ENCODE data around the gene GCN1. TPM values are rescaled to one million over a fixed set of nuclear protein-coding genes. Genes with fewer than 3 reads are reported as not detected.
"Not testable (repeated sequence)": the region's sequence is repeated elsewhere in the genome, so short reads cannot be mapped to it uniquely, and the experiment has no call there.

Gene GCN1
- total RNA-seq, 1 donor from 2014 or later = 36.0 TPM

GRCh38 chr12:120204171-120204570 is 9.7 kb upstream of the GCN1 start:
- H3K27me3 ChIP-seq (ENCODE audit: low read depth) = no peaks in the 10 kb centered on the region
- peaks cover 27% of the 10 kb centered on the region for H3K4me1 ChIP-seq
- no peak overlapping the region for H3K4me3 ChIP-seq
- H3K27ac ChIP-seq (replicated peaks) = no peak overlapping the region
- no peak for TF ChIP-seq CTCF (IDR thresholded peaks at IDR 0.05; ENCODE audit: borderline replicate concordance)
- no peaks in the 10 kb centered on the region for H3K9me3 ChIP-seq (replicated peaks)
- H3K36me3 ChIP-seq = peaks cover 16% of the 10 kb centered on the region
- intact Hi-C loops (cut with micrococcal nuclease) = no loop called here
- DNase-seq = no peak

DNA sequence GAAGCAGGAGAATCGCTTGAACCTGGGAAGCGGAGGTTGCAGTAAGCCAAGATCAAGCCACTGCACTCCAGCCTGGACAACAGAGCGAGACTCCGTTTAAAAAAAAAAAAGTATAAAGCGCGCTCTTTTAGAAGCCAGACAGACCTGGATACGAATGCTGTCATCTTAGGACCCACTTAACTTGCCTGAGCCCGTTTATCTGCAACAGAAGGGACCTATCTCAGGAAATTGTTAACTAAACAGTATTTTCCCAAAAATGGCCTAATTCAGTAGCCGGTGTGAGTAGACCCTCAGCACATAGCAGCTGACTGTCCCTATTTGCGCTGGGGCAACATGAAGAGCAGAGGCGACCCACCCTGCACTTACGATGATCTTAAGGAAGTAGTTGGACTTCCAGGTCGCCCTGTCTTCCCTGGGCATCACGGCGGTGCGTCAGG is 5.9 kb upstream of the GCN1 start:
- intact Hi-C loops (cut with micrococcal nuclease) = no loop called here
- no peaks in the 10 kb centered on the region for H3K27me3 ChIP-seq (ENCODE audit: low read depth)
- peak overlapping the region; percentile 95 for H3K4me3 ChIP-seq
- TF ChIP-seq CTCF (IDR thresholded peaks at IDR 0.05; ENCODE audit: borderline replicate concordance) = no peak
- peak overlapping the region; percentile 94 for H3K27ac ChIP-seq (replicated peaks)
- no peak for DNase-seq
- H3K4me1 ChIP-seq = peaks cover 51% of the 10 kb centered on the region
- H3K9me3 ChIP-seq (replicated peaks) = no peaks in the 10 kb centered on the region
- peaks cover 42% of the 10 kb centered on the region for H3K36me3 ChIP-seq

GRCh38 chr12:120199595-120200306 is 5.2 kb upstream of the GCN1 start:
- Histone ChIP-seq H3K27ac (replicated peaks) (peak overlapping the region; percentile 94), H3K9me3 (replicated peaks) (no peaks in the 10 kb centered on the region), H3K4me3 (peak overlapping the region; percentile 95), H3K27me3 (ENCODE audit: low read depth) (no peaks in the 10 kb centered on the region), H3K36me3 (peaks cover 42% of the 10 kb centered on the region), H3K4me1 (peaks cover 57% of the 10 kb centered on the region)
- DNase-seq = no peak
- TF ChIP-seq CTCF (IDR thresholded peaks at IDR 0.05; ENCODE audit: borderline replicate concordance) = no peak
- intact Hi-C loops (cut with micrococcal nuclease) = no loop called here

DNA sequence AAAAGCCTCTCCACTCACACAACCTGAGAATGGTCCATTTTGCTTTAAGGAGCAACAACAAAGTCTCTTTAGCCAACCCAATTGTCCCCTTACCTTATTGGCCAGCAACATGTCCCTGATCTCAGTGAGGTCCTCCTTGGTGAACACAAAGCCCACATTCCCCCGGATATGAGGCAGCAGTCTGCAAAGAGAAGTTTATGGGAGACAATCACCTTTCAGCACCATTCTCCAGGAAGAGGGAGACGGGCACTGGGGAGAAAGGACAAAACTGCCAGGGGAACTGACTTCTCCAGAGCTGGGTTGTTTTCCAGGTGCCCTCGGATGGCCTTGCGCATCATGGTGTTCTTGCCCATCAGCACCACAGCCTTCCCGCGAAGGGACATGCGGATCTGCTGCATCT is 4.5 kb upstream of the GCN1 start:
- no peak for DNase-seq
- no peaks in the 10 kb centered on the region for H3K9me3 ChIP-seq (replicated peaks)
- no peak for TF ChIP-seq CTCF (IDR thresholded peaks at IDR 0.05; ENCODE audit: borderline replicate concordance)
- H3K4me1 ChIP-seq = peaks cover 64% of the 10 kb centered on the region
- H3K27me3 ChIP-seq (ENCODE audit: low read depth) = no peaks in the 10 kb centered on the region
- H3K27ac ChIP-seq (replicated peaks) = peak overlapping the region; percentile 94
- peak overlapping the region; percentile 95 for H3K4me3 ChIP-seq
- intact Hi-C loops (cut with micrococcal nuclease) = no loop called here
- peaks cover 42% of the 10 kb centered on the region for H3K36me3 ChIP-seq

GRCh38 chr12:120197542-120197887 is 3.0 kb upstream of the GCN1 start:
- H3K27ac ChIP-seq (replicated peaks) = no peak overlapping the region
- no peak for DNase-seq
- intact Hi-C loops (cut with micrococcal nuclease) = no loop called here
- no peak for TF ChIP-seq CTCF (IDR thresholded peaks at IDR 0.05; ENCODE audit: borderline replicate concordance)
- no peaks in the 10 kb centered on the region for H3K27me3 ChIP-seq (ENCODE audit: low read depth)
- H3K4me3 ChIP-seq = no peak overlapping the region
- peaks cover 42% of the 10 kb centered on the region for H3K36me3 ChIP-seq
- peaks cover 80% of the 10 kb centered on the region for H3K4me1 ChIP-seq
- H3K9me3 ChIP-seq (replicated peaks) = no peaks in the 10 kb centered on the region

DNA sequence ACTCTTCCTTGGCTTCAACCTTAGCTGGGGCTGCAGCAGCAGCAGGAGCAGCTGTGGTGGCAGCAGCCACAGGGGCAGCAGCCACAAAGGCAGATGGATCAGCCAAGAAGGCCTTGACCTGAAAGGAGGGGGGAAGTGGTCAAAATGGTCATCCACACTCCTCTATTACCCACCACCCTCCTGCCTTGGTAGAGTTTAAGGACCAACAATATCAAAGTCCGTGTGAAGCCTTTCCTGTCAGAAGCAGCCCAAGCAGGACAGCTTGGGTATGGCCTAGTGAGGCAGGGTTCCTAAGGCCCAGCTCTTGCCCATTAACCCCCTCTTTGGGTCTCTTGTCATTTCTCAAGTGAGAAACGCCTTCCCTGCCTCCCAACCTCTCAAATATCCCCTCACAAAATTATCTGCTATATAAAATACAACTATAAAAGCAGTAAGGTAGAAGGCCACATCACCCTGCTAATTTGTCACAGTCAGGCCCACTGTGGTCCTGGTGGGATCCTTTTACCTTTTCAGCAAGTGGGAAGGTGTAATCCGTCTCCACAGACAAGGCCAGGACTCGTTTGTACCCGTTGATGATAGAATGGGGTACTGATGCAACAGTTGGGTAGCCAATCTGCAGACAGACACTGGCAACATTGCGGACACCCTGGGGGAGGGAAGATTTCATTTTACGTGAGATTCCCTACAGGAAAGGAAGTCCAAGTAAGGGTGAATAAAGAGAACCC is 2.5 kb upstream of the GCN1 start:
- H3K27me3 ChIP-seq (ENCODE audit: low read depth); DNase-seq; H3K27ac ChIP-seq (replicated peaks); H3K9me3 ChIP-seq (replicated peaks); intact Hi-C loops (cut with micrococcal nuclease); H3K4me3 ChIP-seq: not testable (repeated sequence)
- Histone ChIP-seq H3K36me3 (peaks cover 44% of the 10 kb centered on the region), H3K4me1 (peaks cover 79% of the 10 kb centered on the region)
